Skeletal muscle tissue (tissue), 4 donors: ENCODE data around the gene MLEC. TPM values are rescaled to one million over a fixed set of nuclear protein-coding genes. Genes with fewer than 3 reads are reported as not detected.

Experiments used
- H3K27ac ChIP-seq: one replicate; pipeline ENCODE4 v1.7.0; 2013; ENCODE audit warnings: mild to moderate bottlenecking, low read depth, low read length, inconsistent platforms
- H3K27me3 ChIP-seq, 3 donors: one replicate each; pipeline ENCODE4 v1.7.0; 2013; ENCODE audit warnings: low read length in 3 of 3; ENCODE audit not compliant: control insufficient read depth in 3 of 3, insufficient read depth in 3 of 3
- H3K36me3 ChIP-seq, 3 donors: one replicate each; pipeline ENCODE4 v1.7.0; 2013; ENCODE audit warnings: low read length in 3 of 3; ENCODE audit not compliant: control insufficient read depth in 3 of 3, insufficient read depth in 3 of 3
- H3K4me1 ChIP-seq, 3 donors: one replicate each; pipeline ENCODE4 v1.7.0; 2013; ENCODE audit warnings: low read length in 3 of 3, mild to moderate bottlenecking in 3 of 3; ENCODE audit not compliant: control insufficient read depth in 3 of 3, insufficient read depth in 3 of 3
- H3K4me3 ChIP-seq, 3 donors: one replicate each; pipeline ENCODE4 v1.7.0; 2013; ENCODE audit warnings: low read length in 3 of 3
- H3K9ac ChIP-seq, 3 donors: one replicate each; pipeline ENCODE4 v1.7.0; 2013; ENCODE audit warnings: low read length in 3 of 3, mild to moderate bottlenecking in 3 of 3, moderate library complexity in 2 of 3, low read depth in 1 of 3
- H3K9me3 ChIP-seq, 3 donors: one replicate each; pipeline ENCODE4 v1.7.0; 2013; ENCODE audit warnings: low read length in 3 of 3; ENCODE audit not compliant: control insufficient read depth in 3 of 3
- total RNA-seq: library from RNA; depleted of rRNA; stranded (reverse); fragments of >200 nt; gene quantifications from one replicate; pipeline ENCODE4 v1.2.3, GENCODE V29; 2014
- donor health status: Osteomylitis.

MLEC gene
- total RNA-seq, 1 donor from 2014 or later = 50.6 TPM

- Histone ChIP-seq H3K9ac (peak overlapping the region in 1 of 3 donors; percentile 3), H3K9me3 (no peaks in the 10 kb centered on the region), H3K4me3 (no peak overlapping the region), H3K27me3 (no peaks in the 10 kb centered on the region), H3K36me3 (peaks cover 3 to 10% (median 10%) of the 10 kb centered on the region in 3 donors), H3K27ac (no peak overlapping the region), H3K4me1 (peaks cover 8 to 9% (median 8%) of the 10 kb centered on the region in 3 donors)
Measured at GRCh38 chr12:120738252-120739030, 51.5 kb downstream of the MLEC start.

- peaks cover under 1 to 9% (median 5%) of the 10 kb centered on the region in 3 donors for H3K36me3 ChIP-seq
- H3K9ac ChIP-seq = no peak overlapping the region
- H3K27me3 ChIP-seq = no peaks in the 10 kb centered on the region
- no peak overlapping the region for H3K4me3 ChIP-seq
- H3K9me3 ChIP-seq = no peaks in the 10 kb centered on the region
- peaks cover 8 to 9% (median 8%) of the 10 kb centered on the region in 3 donors for H3K4me1 ChIP-seq
- no peak overlapping the region for H3K27ac ChIP-seq
Measured at GRCh38 chr12:120739031-120739762, 52.2 kb downstream of the MLEC start.

GRCh38 chr12:120739821-120740613 is 53.1 kb downstream of the MLEC start:
- no peak overlapping the region for H3K27ac ChIP-seq
- H3K9me3 ChIP-seq = no peaks in the 10 kb centered on the region
- H3K4me3 ChIP-seq = no peak overlapping the region
- H3K36me3 ChIP-seq = peaks cover 0 to 8% (median 3%) of the 10 kb centered on the region in 3 donors
- peaks cover 8 to 9% (median 8%) of the 10 kb centered on the region in 3 donors for H3K4me1 ChIP-seq
- no peak overlapping the region for H3K9ac ChIP-seq
- H3K27me3 ChIP-seq = no peaks in the 10 kb centered on the region

GRCh38 chr12:120740871-120741270 is 53.9 kb downstream of the MLEC start:
- Histone ChIP-seq H3K27me3 (no peaks in the 10 kb centered on the region), H3K36me3 (peaks cover 0 to 8% (median 3%) of the 10 kb centered on the region in 3 donors), H3K27ac (no peak overlapping the region)

GRCh38 chr12:120741476-120742421 is 54.8 kb downstream of the MLEC start:
- H3K9me3 ChIP-seq = no peaks in the 10 kb centered on the region
- H3K4me3 ChIP-seq = peak overlapping the region; percentile 15 to 41 (median 34)
- H3K27me3 ChIP-seq = no peaks in the 10 kb centered on the region
- H3K9ac ChIP-seq = peak overlapping the region in 1 of 3 donors; percentile 60
- H3K27ac ChIP-seq = peak overlapping the region; percentile 54
- peaks cover 8 to 9% (median 8%) of the 10 kb centered on the region in 3 donors for H3K4me1 ChIP-seq
- peaks cover 0 to 8% (median 0%) of the 10 kb centered on the region in 3 donors for H3K36me3 ChIP-seq

More at GRCh38 chr12:120740871-120741270, 53.9 kb downstream of the MLEC start:
- H3K4me3 ChIP-seq = no peak overlapping the region
- H3K9me3 ChIP-seq = no peaks in the 10 kb centered on the region
- H3K9ac ChIP-seq = no peak overlapping the region
- H3K4me1 ChIP-seq = peaks cover 8 to 9% (median 8%) of the 10 kb centered on the region in 3 donors

- H3K4me1 ChIP-seq = peaks cover 8 to 11% (median 9%) of the 10 kb centered on the region in 3 donors
- H3K9me3 ChIP-seq = no peaks in the 10 kb centered on the region
- H3K36me3 ChIP-seq = no peaks in the 10 kb centered on the region
- no peak overlapping the region for H3K27ac ChIP-seq
- no peak overlapping the region for H3K9ac ChIP-seq
- H3K4me3 ChIP-seq = no peak overlapping the region
- no peaks in the 10 kb centered on the region for H3K27me3 ChIP-seq
Measured at GRCh38 chr12:120744922-120745493, 58.1 kb downstream of the MLEC start.

- no peaks in the 10 kb centered on the region for H3K9me3 ChIP-seq
- peaks cover 0 to 3% (median 0%) of the 10 kb centered on the region in 3 donors for H3K4me1 ChIP-seq
- no peak overlapping the region for H3K9ac ChIP-seq
- no peak overlapping the region for H3K4me3 ChIP-seq
- H3K27ac ChIP-seq = no peak overlapping the region
- no peaks in the 10 kb centered on the region for H3K27me3 ChIP-seq
- H3K36me3 ChIP-seq = no peaks in the 10 kb centered on the region
Measured at GRCh38 chr12:120748242-120748641, 61.3 kb downstream of the MLEC start.

GRCh38 chr12:120749256-120749655 is 62.3 kb downstream of the MLEC start:
- Histone ChIP-seq H3K27ac (no peak overlapping the region), H3K9ac (no peak overlapping the region), H3K36me3 (no peaks in the 10 kb centered on the region), H3K27me3 (no peaks in the 10 kb centered on the region), H3K9me3 (no peaks in the 10 kb centered on the region), H3K4me3 (no peak overlapping the region), H3K4me1 (peaks cover 0 to 3% (median 0%) of the 10 kb centered on the region in 3 donors)
